ENCODE results near the gene MCM10.

DNA sequence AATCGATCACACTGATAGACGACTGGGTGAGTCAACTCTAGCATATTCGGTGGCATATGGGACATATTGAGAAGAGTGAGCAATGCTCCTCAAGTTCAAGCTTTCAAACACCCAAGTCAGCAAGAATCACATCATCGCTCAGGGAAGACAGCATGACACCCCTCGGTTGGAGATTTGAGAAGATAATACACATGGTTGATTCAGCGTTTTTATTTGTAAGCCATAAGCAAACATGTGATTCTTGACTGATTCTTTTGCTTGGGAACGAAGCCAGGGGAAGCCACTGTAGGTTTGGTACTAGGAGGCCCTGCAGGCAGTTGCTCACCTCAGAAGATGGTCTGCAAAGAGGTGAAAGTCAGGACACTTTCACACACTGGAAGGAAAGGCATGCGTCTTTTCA is 60.2 kb downstream of the MCM10 start:
- TF ChIP-seq, protein P1, sequence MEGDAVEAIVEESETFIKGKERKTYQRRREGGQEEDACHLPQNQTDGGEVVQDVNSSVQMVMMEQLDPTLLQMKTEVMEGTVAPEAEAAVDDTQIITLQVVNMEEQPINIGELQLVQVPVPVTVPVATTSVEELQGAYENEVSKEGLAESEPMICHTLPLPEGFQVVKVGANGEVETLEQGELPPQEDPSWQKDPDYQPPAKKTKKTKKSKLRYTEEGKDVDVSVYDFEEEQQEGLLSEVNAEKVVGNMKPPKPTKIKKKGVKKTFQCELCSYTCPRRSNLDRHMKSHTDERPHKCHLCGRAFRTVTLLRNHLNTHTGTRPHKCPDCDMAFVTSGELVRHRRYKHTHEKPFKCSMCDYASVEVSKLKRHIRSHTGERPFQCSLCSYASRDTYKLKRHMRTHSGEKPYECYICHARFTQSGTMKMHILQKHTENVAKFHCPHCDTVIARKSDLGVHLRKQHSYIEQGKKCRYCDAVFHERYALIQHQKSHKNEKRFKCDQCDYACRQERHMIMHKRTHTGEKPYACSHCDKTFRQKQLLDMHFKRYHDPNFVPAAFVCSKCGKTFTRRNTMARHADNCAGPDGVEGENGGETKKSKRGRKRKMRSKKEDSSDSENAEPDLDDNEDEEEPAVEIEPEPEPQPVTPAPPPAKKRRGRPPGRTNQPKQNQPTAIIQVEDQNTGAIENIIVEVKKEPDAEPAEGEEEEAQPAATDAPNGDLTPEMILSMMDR (IDR thresholded peaks at IDR 0.05): no peak
- TF ChIP-seq POLR2A (IDR thresholded peaks at IDR 0.05) (no peak), POLR2AphosphoS5 (IDR thresholded peaks at IDR 0.05) (no peak)
